Measurements from ENCODE around the gene AQP3.
A peak's percentile ranks its signal among the peaks of the same experiment; 100 is the strongest.
"Not testable (repeated sequence)": the region's sequence is repeated elsewhere in the genome, so short reads cannot be mapped to it uniquely, and the experiment has no call there.

The AQP3 gene

DNA sequence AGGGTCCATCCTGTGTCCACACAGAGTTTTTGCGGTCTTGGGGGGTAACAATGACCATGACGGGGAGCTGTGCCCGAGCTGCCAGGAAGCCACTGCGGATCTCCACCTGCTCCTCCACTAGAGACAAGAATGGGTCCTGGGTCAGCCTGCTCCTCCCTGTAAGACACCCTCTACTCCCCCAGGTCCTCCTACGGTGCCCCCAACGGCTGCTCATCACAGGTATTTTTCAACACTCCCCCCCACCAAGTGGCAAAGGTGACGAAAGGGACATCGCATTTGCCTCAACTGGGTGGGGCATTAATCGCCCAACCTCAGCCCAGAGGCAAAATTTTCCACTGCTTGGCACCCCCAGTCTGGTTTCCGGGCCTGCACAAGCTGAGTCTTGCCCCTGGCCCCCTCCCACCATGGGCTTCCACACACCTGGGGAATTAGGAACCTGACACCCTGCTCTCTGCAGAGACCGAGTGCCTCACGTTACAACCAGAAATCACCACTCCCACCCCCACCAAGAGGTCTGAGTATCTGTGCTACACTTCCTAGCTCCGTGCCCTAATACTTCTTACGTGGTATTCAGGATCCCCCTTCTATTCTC, 16.7 kb upstream of the AQP3 start:
- no peak for DNase-seq

DNA sequence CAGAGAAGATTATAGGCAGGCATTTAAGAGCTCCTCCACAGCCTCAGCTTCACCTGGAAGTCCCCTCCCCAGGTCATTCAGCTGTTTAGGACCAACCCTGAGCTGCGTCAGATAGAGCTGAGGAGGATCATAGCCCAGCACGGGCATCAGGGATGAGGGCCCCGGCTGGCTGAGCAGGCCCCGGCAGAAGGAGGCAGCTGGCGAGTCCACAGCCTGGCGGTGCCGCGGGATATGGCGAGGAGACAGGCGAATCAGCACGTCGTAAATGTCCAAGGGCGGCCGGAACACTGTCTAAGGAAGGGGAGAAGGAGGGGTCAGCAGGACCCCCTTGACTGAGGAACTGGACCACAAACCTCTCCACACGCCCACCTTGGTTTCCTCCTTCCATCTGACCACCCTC, 15.8 kb upstream of the AQP3 start:
- no peak for DNase-seq

DNA sequence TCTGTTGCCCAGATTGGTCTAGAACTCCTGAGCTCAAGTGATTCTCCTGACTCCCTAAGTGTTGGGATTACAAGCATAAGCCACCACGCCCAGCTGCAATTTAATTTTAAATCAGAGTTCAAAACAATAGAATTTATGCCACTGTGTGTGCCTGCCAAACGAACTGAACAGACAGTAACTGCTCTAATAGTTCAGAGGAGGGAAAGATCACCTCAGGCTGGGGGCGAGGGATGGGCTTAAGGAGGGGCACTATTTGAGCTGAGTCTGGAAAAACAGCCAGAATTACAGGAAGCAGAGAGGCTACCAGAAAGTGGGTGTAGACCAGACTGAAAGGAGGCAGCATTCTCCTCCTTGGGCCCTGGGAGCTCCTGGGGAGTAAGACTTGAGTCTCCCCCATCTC, 14.1 kb upstream of the AQP3 start:
- DNase-seq = no peak

DNA sequence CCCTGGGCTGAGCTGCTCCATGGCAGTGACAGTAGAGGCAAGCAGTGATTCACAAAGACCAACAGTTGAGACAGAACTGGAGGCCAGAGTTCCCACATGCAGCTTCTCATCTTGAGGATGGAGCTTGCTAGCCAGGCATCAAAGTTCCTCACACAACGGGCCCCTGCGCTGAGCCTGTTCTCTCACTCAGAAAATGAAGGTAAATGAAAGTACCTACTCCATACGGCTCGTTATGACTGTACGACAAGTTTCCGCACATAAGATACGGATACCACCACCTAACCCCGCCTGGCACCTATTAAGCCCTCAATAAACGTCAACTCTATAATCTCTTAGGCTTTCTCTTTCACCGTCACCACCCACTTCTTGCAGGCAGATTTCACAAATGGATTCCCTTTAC, 13.5 kb upstream of the AQP3 start:
- DNase-seq = no peak

DNA sequence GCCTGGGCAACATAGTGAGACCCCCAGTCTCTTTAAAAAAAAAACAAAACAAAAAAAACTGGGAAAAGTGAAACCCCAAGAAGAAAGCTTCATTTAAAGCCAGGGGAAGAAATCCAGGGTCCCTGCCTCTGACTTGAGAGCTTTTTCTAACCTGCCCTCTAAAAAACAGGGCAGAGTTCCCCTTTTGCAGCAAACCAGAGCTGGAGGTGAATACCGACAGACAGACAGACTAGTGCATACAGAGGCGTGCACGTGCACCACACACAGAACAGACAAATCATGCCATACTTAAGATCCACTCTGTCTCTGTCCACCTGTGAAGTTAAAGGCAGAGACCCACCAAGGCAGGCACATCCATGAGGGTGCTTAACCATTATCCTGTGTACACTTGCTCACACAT, 11.7 kb upstream of the AQP3 start:
- DNase-seq = no peak

DNA sequence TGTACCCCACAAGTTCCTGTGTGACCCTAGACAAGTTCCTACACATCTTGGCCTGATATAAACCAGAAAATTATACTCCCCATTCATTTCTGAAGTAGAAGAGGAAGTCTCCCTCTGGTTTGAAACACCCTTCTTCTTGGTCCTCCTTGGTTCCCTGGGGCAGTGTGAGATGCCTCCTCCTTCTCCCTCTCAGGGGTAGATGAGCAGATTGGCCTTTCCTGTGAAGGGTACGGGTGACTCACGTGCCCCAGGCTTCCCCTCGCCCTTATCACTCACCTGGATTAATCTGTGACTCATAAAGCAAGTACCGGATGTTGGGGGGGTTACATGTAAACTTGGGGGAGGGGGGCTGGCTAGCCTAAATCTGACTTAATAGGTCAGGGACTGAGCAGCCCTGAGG, 11.1 kb upstream of the AQP3 start:
- peak; percentile 32 to 60 (median 52) for DNase-seq

DNA sequence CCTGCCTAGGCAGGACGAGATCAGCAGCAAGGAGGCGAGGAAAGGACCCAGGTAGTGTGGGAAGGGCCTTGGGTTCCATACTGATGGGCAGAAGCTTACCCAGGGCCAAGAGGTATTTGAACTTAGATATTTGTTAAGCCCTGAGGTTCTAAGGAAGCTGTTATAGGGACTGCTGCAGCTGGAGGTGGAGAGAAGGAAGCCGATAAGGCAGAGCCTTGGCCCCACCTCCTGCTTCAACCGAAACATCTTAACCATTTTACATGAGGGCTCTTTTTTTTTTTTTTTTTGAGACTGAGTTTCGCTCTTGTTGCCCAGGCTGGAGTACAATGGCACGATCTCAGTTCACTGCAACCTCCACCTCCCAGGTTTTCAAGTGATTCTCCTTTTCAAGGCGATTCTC, 8.6 kb upstream of the AQP3 start:
- DNase-seq = peak in 1 of 5 donors; percentile 25

DNA sequence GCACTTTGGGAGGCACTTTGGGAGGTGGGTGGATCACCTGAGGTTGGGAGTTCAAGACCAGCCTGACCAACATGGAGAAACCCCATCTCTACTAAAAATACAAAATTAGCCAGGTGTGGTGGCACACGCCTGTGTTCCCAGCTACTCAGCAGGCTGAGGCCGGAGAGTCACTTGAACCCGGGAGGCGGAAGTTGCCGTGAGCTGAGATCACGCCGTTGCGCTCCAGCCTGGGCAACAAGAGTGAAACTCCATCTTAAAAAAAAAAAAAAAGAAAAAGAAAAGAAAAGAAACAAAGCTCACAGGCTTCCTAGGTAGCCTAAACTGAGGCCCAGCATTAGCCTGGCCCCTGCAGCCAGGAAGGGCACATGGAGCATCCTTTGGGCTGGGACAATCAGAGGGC, 8.1 kb upstream of the AQP3 start:
- DNase-seq = not testable (repeated sequence)

DNA sequence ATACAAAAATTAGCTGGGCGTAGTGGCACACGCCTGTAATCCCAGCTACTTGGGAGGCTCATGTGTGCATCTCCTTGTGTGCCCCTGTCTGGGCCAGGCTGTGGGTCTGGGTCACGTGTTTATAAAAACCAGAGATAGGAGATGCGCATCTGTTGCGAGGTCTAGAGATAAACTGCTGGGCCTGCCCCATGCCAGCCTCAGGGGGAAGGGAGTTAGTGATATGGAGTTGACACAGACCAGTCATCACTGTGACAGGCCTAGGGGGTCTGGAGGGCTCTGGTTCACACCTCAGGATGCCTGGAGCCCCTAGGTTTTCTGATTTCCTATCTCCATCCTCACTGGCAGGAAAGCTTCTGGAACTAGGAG, 7.3 kb upstream of the AQP3 start:
- DNase-seq = not testable (repeated sequence)

DNA sequence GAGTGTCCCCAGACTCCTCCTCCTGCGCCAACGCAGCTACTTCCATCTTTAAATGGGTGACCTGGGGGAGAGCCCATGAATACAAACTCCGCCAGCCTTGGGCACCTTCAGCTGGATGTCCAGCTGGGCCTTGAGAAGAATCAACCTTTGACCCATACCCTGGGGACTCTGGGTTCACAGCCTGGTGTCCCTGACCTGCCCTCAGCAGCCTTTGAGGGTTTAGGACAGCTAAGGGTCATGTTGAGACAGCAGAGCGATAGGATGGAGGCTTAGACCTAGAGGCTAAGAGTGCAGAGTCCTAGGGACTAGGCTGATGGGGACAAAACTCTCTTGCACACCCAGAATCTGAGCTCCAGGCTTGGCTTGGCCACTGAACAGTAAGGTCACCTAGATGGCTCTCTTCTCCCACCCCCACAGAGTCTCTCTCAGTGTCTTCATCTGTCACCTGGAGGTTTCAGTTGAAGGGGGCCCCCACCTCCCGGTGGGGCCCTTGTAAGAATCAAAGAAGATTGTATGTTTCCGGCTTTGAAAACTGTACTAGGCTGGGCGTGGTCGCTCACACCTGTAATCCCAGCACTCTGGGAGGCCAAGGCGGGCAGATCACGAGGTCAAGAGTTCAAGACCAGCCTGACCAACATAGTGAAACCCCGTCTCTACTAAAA, 6.7 kb upstream of the AQP3 start:
- DNase-seq = no peak

DNA sequence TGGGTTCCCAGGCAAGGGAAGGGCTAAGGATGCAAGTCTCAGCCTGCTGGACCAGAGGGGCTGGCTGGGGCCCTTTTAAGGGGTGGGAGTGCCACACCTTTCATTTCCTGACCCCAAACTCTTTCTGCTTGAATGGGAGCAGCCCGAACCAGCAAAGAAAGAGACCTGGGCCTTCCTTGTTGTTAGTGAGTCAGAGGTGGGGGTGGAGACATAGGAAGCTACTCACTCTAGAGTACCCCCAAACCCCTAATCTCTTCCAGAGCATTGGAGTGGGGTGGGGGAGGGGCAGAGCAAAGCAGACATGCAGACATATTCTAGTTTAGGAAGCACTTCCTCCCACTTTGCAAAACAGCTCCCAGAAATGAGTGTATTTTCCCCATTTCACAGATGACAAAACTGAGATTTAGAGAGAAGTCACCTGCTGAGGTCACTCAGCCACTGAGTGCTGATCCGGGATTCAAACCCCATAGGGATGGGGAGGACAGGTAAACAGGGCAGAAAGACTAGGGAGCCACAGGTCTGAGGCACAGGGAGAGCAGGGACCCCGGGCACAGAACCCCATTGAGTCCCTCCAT, 6.0 kb upstream of the AQP3 start:
- no peak for DNase-seq

DNA sequence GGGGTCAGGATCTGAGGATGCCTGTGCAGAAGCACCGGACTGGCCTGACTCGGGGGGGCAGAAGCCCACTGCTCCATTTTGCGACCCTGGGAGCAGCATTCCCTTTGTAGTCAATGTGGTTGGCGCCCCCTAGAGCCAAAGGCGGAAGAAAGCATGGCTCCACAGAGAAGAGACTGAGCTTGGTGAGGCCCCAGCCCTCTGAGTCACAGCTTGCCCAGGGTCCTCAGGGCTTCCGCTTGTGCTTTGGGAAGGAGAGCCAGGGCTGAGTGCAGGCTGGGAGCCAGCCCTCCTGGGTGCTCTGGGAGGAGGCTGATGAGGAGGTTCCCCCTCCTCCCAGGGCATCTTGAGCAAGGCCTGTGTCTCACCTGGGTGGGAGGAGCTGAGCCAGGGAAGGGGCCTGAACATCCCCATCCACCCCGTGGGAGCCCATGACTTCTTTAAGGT, 5.5 kb upstream of the AQP3 start:
- DNase-seq = peak in 3 of 5 donors; percentile 26 to 54 (median 26)

DNA sequence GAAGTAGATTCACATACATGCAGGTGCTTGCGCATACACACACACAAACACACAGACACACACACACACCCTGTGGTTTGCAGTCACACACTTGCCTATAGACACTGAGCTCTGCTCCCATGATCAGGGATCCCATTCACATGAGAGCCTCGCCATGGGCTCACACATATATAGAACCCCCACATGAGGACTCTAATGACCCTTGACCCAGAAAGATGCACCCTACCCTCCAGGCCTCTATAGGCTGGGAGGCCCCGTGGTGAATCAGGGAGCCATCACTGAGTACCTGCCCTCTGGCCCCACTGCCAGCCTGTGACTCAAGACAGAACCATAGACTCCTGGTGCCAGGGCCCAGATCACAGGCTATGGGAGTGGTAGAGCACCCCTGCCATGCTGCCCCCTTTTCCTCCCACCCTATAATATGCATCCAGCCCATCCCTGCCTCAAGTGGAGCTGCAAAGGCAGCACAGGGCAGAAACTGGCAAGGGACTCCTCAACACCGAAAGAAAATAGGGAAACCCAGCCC, 3.3 kb upstream of the AQP3 start:
- no peak for DNase-seq

DNA sequence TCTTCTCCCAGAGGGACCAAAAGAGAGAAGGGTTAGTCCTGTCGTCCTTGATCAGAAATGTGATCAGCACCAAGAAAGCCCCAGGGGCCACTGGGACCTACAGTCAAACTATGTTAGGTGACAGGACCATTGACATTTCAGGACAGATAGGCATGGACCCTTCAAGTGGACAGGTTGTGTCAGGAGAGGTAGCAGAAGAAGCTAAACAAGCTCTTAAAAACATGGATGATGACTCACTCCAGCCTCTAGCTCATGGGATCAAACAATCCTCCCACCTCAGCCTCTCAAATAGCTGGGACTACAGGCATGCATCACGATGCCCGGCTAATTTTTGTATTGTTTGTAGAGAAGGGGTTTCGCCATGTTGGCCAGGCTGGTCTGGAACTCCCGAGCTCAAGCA, 2.3 kb upstream of the AQP3 start:
- no peak for DNase-seq

DNA sequence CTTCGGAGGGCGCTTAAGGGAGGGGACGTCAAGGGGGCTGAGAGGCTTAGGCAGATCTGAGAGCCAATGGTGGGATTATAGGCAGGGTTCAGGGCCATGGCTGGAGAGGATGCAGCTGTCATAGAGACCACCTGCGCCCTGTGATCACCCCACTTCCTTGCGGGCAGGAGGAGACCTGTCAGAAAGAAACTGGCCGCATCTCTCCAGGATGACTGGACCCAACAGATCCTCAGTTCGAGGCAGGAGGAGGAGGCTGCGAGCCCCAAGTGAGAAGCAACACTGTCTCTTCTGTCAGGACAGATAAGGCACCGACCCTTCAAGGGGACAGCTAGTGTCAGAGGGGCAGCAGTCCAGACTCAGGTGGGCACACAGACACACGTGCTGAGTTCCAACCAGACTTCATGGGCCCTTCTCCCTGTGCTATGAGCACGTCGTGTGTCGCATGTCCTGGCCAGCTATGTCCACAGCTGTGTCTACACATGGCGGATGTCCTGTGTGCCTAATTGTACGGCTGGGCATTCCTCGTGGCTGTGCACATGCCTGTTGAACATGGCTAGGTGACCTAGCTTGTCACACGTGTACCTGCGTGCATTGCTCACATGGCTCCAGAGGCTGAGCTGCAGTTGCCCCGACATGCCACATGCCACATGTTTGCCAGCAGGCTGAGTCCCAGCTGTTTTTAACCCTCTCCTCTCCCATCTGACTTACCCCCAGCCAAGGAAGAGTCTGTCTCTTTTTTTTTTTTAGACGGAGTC, 583 bp upstream of the AQP3 start:
- peak in 1 of 5 donors; percentile 40 for DNase-seq

DNA sequence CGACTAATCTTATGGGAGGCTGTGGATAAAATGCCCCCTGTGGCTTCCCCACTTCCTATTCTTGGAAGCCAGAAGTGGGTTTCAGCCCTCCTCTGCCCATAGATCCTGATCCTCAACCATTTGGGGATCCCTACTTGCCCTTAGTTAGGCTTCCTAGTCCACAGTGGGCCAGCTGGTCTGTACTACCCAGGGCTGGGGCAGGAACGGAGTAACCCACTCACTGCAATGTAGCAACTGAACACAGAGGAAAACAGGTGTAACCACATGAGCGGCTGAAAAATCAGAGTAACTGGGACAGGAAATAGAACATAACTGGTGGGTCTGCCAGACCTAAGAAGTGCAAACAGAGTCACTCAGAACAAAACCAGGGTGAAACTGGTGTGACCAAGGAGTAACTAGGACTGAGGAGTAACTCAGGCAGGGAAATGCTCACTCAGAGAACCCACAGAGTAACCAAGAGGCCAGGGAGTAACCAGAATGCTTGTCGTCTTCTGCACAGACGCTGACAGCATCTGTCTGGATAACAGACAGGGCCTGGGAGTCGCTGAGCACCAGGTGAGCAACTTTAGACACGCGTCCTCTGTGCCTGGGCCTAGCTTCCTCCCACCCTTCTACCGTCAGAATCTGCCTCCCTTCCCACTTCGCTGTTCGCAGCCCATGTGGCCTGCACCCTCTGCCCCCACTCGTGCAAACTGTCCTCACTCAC, 1.0 kb downstream of the AQP3 start:
- DNase-seq = peak in 4 of 5 donors; percentile 33 to 90 (median 44)

DNA sequence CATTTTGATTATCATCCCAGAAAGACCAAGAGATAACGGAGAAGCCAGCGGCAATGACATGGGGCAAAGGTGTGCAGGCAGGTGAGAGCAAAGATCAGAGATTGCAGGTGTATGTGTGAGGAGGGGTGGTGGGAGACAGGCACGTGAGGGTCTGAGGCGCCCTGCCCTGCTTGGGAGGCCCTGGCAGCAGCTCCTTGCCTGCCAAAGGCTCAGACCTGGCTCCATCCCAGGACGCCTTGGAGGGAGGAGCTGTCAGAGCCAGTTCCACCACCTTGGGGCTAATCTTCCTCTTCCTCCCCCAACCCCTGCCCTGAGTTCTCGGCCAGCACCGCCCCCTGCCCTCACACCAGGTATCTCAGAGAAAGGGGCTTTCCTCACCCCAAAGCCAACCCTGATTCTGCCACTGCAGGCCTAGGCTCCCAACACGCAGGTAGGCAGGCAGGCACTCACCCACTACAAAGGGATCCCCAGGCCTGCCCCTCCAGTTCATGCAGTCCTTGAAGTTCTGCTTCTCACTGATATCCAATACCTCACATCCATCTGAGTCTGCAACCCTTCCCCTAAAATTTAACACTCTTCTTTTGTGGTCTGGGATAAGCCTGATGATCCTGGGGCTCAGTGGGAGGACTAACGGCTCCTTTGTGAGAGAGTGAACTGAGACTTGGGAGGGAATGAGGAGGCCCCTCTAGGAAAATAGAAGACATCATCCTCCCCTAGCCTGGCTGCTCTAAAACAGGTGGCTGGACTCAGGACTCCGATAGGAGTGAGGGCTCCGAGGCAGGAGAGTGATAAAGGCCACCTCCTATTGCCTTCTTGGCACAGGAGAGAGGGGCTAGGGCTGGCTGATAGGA, 1.8 kb downstream of the AQP3 start:
- DNase-seq = peak in 1 of 5 donors; percentile 29

DNA sequence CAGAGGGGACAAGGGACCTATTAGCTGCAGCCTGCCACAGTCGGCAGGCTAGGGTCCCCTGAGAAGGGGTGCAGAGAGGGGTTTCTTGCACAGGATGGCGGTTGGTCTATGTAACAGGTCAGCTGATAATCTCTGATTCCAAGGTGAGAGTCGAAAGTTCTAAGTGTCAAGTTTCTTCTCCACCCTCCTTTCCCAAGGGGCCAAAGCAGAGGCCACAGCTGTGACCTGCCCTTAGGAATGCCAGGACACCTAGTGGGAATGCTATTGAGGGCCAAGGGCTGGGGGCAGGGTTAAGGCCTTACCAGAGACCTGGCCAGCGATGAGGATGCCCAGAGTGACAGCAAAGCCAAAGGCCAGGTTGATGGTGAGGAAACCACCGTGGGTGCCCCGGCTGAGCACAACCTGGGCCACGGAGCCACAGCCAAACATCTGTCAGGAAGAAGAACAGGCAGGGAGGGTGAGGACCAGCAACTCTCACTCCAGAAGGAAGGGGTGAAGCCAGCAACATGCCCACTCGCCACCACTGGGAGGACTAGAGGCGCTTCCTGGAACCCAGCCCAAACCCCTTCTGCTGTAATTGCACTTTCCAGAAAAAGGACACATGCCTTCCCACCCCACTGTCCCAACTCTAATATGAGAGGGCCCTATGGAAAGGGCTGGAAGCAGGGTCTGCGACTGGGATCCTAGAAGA, 3.8 kb downstream of the AQP3 start:
- DNase-seq = no peak

DNA sequence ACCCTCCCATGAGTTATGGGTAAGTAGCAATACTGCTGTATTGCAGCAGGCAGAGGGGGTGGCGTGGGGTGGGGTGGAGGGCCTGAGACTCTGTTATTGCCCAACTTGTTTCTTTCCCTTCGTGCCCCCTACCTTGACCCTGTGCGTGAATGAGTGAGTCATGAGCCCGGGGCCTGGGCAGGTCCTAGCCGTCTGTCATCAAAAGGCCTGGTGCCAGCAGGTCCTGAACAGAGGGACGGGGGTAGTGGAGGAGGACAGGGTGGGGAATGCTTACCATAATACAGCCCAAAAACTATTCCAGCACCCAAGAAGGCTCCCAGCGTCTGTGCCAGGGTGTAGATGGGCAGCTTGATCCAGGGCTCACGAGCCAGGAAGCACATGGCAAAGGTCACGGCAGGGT, 4.3 kb downstream of the AQP3 start:
- no peak for DNase-seq

DNA sequence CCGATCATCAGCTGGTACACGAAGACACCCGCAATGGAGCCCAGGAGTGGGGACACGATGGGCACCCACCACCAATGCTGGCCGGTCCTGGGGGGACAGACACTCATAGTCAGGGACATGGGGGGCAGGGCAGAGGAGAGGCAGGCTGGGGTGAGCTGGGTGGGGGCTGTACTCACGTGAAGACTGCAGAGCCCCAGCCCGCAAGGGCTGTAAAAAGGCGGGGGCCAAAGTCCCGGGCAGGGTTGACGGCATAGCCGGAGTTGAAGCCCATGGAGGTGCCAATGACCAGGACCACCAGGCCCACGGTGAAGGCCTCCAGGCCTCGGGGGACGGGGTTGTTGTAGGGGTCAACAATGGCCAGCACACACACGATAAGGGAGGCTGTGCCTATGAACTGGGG, 5.3 kb downstream of the AQP3 start:
- no peak for DNase-seq

DNA sequence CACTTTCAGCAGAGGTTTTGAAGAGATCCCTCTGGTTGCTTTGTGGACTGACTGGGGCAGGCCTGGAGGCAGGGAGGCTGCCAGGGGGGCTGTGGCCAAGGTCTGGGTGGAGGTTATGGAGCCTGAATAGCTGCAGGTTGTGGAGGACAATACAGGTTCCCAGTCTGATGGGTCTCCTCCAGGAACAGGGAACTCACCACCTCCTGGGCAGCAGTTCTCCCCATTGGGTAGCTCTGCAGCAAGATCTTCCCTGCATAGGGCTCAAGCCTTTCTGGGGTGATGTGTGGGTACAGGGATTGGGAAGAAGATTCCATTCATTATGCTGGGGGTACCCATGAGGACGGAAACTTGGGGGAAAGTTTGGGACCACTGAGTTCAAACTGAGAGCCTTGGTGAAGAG, 6.8 kb downstream of the AQP3 start:
- no peak for DNase-seq

Measured in T-helper 1 cell (primary cell).